ENCODE results near the gene APOA1.

GRCh38 chr11:116868066-116868465 is 30.6 kb upstream of the APOA1 start:
- TF ChIP-seq POLR2A (IDR thresholded peaks at IDR 0.05) (no peak), CTCF (IDR thresholded peaks at IDR 0.05) (no peak)

Data from testis (tissue), 2 donors.